ENCODE data around the gene MYOM3. TPM values are rescaled to one million over a fixed set of nuclear protein-coding genes. Genes with fewer than 3 reads are reported as not detected.
A peak's percentile ranks its signal among the peaks of the same experiment; 100 is the strongest.

The MYOM3 gene
- total RNA-seq, 1 experiment from 2014 or later: 0.05 TPM

DNA sequence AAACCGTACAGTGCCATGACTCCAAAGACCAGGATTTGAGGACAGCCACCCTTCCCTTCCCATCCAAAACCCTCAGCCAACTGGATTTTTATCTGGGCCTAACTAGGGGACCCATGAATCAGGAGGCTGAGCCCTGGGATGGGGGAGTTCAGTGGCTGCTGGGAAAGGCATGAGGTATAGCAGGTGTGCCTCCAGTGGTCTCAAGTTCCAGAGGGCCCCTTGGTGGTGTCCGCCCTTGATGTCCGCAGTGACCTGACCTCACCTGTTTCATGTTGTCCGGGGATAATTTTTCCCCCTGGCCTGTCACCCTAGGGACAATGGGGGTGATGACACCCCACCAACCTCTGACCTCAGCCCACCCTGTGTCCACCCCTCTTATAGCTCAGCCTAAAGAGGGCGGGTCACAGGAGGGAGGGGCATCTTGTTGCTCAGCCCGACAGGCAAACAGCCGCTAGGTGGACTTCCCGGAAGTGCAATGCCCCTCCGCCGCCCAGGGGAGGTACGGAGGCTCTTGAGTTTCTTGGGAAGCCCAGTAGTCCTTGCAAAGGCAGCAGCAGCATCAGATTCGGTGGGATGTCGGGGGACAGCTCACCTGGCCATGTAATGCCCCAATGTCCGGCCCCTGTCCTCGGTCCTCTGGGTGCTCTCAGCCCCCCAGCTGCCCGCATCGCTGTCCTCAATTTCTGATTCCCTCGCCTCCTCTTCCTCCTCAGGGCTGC is 44.8 kb upstream of the MYOM3 start:
- POLR2A ChIA-PET: no interaction called here
- BruUV-seq (replicated peaks): no TSS peak
- DNase-seq (ENCODE audit: low read depth, low spot score): no peak
- Histone ChIP-seq H3K36me3 (ENCODE audit: control insufficient read depth, insufficient read depth, low read length) (no peaks in the 10 kb centered on the region), H3K27ac (ENCODE audit: low read length) (no peak overlapping the region), H3K27me3 (ENCODE audit: control insufficient read depth, insufficient read depth, low read length) (no peaks in the 10 kb centered on the region), H3K4me1 (ENCODE audit: control insufficient read depth, insufficient read depth, low read length) (no peaks in the 10 kb centered on the region), H3K9me3 (ENCODE audit: control insufficient read depth, insufficient read depth, low read depth, low read length) (no peaks in the 10 kb centered on the region), H3K4me3 (ENCODE audit: low read depth in 2 of 2, low read length in 2 of 2) (no peak overlapping the region)
- in situ Hi-C loops (cut with HindIII; ENCODE audit: low pct_unique_long_range_greater_than_20kb, low sequenced_read_pairs): no loop called here
- no peak for TF ChIP-seq SIN3A (IDR thresholded peaks at IDR 0.05; ENCODE audit: borderline replicate concordance, insufficient read depth, low read depth, low read length)
- no peak for TF ChIP-seq POLR2AphosphoS5 (IDR thresholded peaks at IDR 0.05; ENCODE audit: low read depth, low read length)
- TF ChIP-seq, protein P1, sequence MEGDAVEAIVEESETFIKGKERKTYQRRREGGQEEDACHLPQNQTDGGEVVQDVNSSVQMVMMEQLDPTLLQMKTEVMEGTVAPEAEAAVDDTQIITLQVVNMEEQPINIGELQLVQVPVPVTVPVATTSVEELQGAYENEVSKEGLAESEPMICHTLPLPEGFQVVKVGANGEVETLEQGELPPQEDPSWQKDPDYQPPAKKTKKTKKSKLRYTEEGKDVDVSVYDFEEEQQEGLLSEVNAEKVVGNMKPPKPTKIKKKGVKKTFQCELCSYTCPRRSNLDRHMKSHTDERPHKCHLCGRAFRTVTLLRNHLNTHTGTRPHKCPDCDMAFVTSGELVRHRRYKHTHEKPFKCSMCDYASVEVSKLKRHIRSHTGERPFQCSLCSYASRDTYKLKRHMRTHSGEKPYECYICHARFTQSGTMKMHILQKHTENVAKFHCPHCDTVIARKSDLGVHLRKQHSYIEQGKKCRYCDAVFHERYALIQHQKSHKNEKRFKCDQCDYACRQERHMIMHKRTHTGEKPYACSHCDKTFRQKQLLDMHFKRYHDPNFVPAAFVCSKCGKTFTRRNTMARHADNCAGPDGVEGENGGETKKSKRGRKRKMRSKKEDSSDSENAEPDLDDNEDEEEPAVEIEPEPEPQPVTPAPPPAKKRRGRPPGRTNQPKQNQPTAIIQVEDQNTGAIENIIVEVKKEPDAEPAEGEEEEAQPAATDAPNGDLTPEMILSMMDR (IDR thresholded peaks at IDR 0.05): no peak
- no peak for TF ChIP-seq TCF7L2 (IDR thresholded peaks at IDR 0.05; ENCODE audit: low read depth, low read length)
- TF ChIP-seq, protein P2, sequence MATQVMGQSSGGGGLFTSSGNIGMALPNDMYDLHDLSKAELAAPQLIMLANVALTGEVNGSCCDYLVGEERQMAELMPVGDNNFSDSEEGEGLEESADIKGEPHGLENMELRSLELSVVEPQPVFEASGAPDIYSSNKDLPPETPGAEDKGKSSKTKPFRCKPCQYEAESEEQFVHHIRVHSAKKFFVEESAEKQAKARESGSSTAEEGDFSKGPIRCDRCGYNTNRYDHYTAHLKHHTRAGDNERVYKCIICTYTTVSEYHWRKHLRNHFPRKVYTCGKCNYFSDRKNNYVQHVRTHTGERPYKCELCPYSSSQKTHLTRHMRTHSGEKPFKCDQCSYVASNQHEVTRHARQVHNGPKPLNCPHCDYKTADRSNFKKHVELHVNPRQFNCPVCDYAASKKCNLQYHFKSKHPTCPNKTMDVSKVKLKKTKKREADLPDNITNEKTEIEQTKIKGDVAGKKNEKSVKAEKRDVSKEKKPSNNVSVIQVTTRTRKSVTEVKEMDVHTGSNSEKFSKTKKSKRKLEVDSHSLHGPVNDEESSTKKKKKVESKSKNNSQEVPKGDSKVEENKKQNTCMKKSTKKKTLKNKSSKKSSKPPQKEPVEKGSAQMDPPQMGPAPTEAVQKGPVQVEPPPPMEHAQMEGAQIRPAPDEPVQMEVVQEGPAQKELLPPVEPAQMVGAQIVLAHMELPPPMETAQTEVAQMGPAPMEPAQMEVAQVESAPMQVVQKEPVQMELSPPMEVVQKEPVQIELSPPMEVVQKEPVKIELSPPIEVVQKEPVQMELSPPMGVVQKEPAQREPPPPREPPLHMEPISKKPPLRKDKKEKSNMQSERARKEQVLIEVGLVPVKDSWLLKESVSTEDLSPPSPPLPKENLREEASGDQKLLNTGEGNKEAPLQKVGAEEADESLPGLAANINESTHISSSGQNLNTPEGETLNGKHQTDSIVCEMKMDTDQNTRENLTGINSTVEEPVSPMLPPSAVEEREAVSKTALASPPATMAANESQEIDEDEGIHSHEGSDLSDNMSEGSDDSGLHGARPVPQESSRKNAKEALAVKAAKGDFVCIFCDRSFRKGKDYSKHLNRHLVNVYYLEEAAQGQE (IDR thresholded peaks at IDR 0.05; ENCODE audit: insufficient read depth in 1 of 2, low read depth in 2 of 2, low read length in 1 of 2): no peak
- CTCF ChIA-PET: interaction anchor here (0.6 kb wide), 1 partner anchor 168 kb away, joined by 4 read pairs; no protein-coding TSS in a partner anchor
- intact Hi-C loops (cut with micrococcal nuclease; ENCODE audit: unreplicated experiment): no loop called here
- ATAC-seq: no peak

GRCh38 chr1:24155011-24155782 is 43.3 kb upstream of the MYOM3 start:
- DNase-seq (ENCODE audit: low read depth, low spot score): no peak

More at GRCh38 chr1:24155011-24155782, 43.3 kb upstream of the MYOM3 start:
- ATAC-seq: no peak
- H3K4me1 ChIP-seq (ENCODE audit: control insufficient read depth, insufficient read depth, low read length): peaks cover under 1% of the 10 kb centered on the region; the same call in 1 of the 2 replicates
- CTCF ChIA-PET: no interaction called here
- no peaks in the 10 kb centered on the region for H3K27me3 ChIP-seq (ENCODE audit: control insufficient read depth, insufficient read depth, low read length)
- TF ChIP-seq POLR2AphosphoS5 (IDR thresholded peaks at IDR 0.05; ENCODE audit: low read depth, low read length): no peak
- no peak for TF ChIP-seq SIN3A (IDR thresholded peaks at IDR 0.05; ENCODE audit: borderline replicate concordance, insufficient read depth, low read depth, low read length)
- TF ChIP-seq, protein P2 (IDR thresholded peaks at IDR 0.05; ENCODE audit: insufficient read depth in 1 of 2, low read depth in 2 of 2, low read length in 1 of 2): no peak
- TF ChIP-seq, protein P1 (IDR thresholded peaks at IDR 0.05): peak; percentile 24; the same call in 1 of the 2 replicates
- H3K36me3 ChIP-seq (ENCODE audit: control insufficient read depth, insufficient read depth, low read length): no peaks in the 10 kb centered on the region
- in situ Hi-C loops (cut with HindIII; ENCODE audit: low pct_unique_long_range_greater_than_20kb, low sequenced_read_pairs) (no loop called here), intact Hi-C loops (cut with micrococcal nuclease; ENCODE audit: unreplicated experiment) (no loop called here)
- POLR2A ChIA-PET: interaction anchor here (0.6 kb wide), 1 partner anchor 40 kb away, joined by 4 read pairs; no protein-coding TSS in a partner anchor
- BruUV-seq (replicated peaks): no TSS peak
- no peak overlapping the region for H3K4me3 ChIP-seq (ENCODE audit: low read depth in 2 of 2, low read length in 2 of 2)
- H3K27ac ChIP-seq (ENCODE audit: low read length): no peak overlapping the region
- H3K9me3 ChIP-seq (ENCODE audit: control insufficient read depth, insufficient read depth, low read depth, low read length): no peaks in the 10 kb centered on the region
